Measurements from ENCODE around the gene ENOX1.
"Not testable (repeated sequence)": the region's sequence is repeated elsewhere in the genome, so short reads cannot be mapped to it uniquely, and the experiment has no call there.

Gene ENOX1

GRCh38 chr13:43353631-43354030 is 433.1 kb downstream of the ENOX1 start:
- no peak for TF ChIP-seq CTCF (IDR thresholded peaks at IDR 0.05; ENCODE audit: control insufficient read depth, insufficient read depth, low read depth, low read length, missing control alignments)
- DNase-seq (ENCODE audit: low read depth), result no peak
- no peak overlapping the region for H3K4me3 ChIP-seq (ENCODE audit: control insufficient read depth, low read depth, low read length)

DNA sequence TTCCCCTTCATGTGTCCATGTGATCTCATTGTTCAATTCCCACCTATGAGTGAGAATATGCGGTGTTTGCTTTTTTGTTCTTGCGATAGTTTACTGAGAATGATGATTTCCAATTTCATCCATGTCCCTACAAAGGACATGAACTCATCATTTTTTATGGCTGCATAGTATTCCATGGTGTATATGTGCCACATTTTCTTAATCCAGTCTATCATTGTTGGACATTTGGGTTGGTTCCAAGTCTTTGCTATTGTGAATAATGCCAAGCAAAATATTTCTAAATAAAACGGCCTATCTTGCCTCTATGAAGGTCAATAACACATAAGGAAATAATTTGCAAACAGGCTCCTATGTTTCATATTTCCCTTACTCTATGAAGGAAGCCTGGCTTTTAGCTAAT is 435.2 kb downstream of the ENOX1 start:
- not testable (repeated sequence) for H3K4me3 ChIP-seq (ENCODE audit: control insufficient read depth, low read depth, low read length); DNase-seq (ENCODE audit: low read depth)

DNA sequence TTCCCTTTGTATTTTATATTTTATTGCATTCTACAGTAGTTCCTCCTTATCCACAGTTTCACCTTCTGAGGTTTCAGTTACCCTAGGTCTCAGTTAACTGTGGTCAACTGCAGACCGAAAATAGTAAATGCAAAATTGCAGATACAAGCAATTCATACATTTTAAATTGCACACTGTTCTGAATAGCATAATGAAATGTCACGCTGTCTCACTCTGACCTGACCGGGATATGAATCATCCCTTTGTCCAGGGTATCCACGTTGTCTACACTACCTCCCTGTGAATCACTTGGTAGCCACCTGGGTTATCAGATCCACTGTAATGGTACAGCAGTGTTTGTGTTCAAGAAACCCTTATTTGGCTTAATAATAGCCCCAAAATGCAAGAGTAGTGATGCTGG is 438.4 kb downstream of the ENOX1 start:
- TF ChIP-seq CTCF (IDR thresholded peaks at IDR 0.05; ENCODE audit: control insufficient read depth, insufficient read depth, low read depth, low read length, missing control alignments), result no peak
- no peak overlapping the region for H3K4me3 ChIP-seq (ENCODE audit: control insufficient read depth, low read depth, low read length)
- no peak for DNase-seq (ENCODE audit: low read depth)

DNA sequence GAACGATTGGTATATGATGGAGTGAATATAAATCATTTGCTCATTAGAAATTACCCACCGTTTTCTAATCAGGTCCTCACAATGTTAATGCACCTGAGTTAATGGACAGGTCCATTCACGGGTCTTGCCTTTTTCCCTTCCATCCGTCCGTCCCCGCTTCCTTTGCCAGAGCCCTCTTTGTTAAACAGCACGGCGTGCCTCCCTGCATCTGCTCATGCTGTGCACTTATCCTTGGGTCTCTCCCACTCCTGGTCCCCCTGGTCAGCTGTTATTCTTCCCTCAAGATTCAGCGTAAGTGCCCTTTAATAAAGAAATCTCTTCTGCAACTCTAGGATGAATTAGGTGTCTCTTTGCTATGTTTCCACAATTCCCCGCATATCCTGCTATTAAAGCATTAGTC is 438.9 kb downstream of the ENOX1 start:
- no peak for TF ChIP-seq CTCF (IDR thresholded peaks at IDR 0.05; ENCODE audit: control insufficient read depth, insufficient read depth, low read depth, low read length, missing control alignments)
- DNase-seq (ENCODE audit: low read depth), result no peak
- no peak overlapping the region for H3K4me3 ChIP-seq (ENCODE audit: control insufficient read depth, low read depth, low read length)

DNA sequence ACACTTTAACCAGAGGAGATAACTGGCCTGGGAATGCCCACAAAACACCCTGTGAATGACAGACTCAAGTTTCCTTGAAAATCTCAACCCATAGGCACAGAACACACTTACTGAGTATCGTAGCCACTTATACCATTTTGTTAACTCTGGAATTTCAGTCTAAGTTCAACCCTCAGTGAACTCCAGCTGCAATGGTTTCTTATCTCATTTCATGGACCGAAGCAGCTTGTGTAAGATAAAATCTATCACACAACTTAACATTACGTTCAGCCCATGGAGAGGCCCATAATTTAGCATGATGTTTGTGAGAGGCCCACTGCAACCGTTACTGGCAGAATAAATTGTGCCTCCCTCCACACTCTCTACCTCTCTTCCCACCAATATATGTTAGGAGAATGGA is 440.3 kb downstream of the ENOX1 start:
- no peak overlapping the region for H3K4me3 ChIP-seq (ENCODE audit: control insufficient read depth, low read depth, low read length)
- DNase-seq (ENCODE audit: low read depth), result no peak
- TF ChIP-seq CTCF (IDR thresholded peaks at IDR 0.05; ENCODE audit: control insufficient read depth, insufficient read depth, low read depth, low read length, missing control alignments), result no peak

DNA sequence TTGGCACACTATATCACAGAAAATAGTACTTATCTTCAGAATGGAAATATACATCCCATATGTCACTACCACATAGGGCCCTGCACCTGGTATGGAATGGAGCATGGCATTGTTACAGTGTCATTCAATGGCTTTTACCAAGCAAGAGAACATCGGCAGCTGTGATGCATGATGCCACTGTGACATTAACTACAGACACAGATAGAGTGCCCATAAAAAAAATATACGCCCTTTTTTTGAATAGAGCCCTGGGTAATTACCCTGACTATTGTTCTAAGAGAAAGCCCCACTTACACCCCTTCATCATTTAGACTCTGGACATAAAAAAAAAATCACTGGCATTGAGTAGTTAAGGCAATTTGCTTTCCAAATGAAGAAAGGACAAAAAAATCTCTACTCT is 443.1 kb downstream of the ENOX1 start:
- no peak for DNase-seq (ENCODE audit: low read depth)
- no peak overlapping the region for H3K4me3 ChIP-seq (ENCODE audit: control insufficient read depth, low read depth, low read length)
- TF ChIP-seq CTCF (IDR thresholded peaks at IDR 0.05; ENCODE audit: control insufficient read depth, insufficient read depth, low read depth, low read length, missing control alignments), result no peak

DNA sequence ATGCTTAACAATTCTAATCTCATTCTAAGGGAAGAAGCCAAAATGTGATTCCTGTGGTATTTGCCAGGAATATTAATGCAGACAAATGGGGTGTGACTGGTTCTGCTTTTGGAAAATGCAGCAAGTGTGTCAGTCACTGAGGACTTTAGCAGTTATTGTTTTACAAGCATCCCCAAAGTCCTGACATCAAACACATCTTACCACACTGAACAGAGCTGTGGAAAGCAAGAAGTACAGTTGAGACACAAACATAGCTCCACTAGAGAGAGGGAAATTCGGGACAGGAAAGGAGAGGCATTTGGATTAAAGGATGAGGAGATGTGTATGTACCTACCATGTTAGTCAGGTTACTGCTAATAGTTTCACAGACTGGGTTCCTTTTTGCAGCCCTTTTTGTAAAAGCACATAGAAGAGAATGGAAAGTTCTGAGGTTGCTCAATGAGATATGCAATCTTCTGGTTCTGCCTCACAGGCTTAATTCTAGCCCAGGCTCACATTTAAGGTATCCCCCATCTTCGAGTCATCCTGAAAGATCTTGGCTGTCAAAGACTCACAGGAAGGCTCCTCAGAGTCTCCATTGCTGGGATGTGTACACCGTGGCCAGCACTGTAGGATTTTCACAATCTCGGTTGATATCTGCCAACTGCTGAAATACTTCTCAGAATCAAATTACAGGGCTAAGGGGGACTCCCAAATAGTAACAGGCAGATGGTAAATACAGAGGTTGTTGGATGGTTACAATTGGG is 446.8 kb downstream of the ENOX1 start:
- H3K4me3 ChIP-seq (ENCODE audit: control insufficient read depth, low read depth, low read length), result no peak overlapping the region
- TF ChIP-seq CTCF (IDR thresholded peaks at IDR 0.05; ENCODE audit: control insufficient read depth, insufficient read depth, low read depth, low read length, missing control alignments), result no peak
- no peak for DNase-seq (ENCODE audit: low read depth)

Data from AG09309 (cell line).